NCI-H2227 treated with DMSO at 0.1 percent for 48 hours (cell line): ENCODE data around the gene DEFB112.

Experiments used
- DNase-seq: peaks from one replicate; lab custom pipeline; 2025; lab: John Stamatoyannopoulos, UW

Gene DEFB112

GRCh38 chr6:49995278-49995677 is 54.5 kb downstream of the DEFB112 start:
- DNase-seq: no peak
